GM12878 (cell line): ENCODE data around the gene MT1HL1. TPM values are rescaled to one million over a fixed set of nuclear protein-coding genes. Genes with fewer than 3 reads are reported as not detected.

Experiments used
- ATAC-seq: fragments of 200-7000 bp; cut with Tn5 transposase; 3 replicates; pipeline ENCODE4 v1.9.1; 2020; ENCODE audit warnings: mild to moderate bottlenecking, moderate library complexity
- BruUV-seq: library from RNA; stranded (reverse); fragments of 400-500 nt; replicated peaks from 2 replicates; lab custom pipeline; 2021; lab: Mats Ljungman, UMichigan
- CTCF ChIA-PET: fragments of 300-600 bp; sonication (Branson Sonifier 250); formaldehyde crosslinking; extraction: SDS; loops from one replicate; lab custom pipeline; 2021; ENCODE audit warnings: inconsistent platforms; lab: Yijun Ruan, JAX
- POLR2A ChIA-PET: fragments of 350-600 bp; formaldehyde crosslinking; extraction: SDS; loops from one replicate; lab custom pipeline; 2021; ENCODE audit warnings: inconsistent platforms; lab: Charles Lee
- RAD21 ChIA-PET: fragments of 300-600 bp; sonication (Branson Sonifier 250); formaldehyde crosslinking; loops from one replicate; lab custom pipeline; 2023; ENCODE audit warnings: antibody characterized with exemption; ENCODE audit not compliant: unreplicated experiment; lab: Charles Lee
- SMC1A ChIA-PET: fragments of 300-600 bp; sonication (Branson Sonifier 250); formaldehyde crosslinking; loops from one replicate; lab custom pipeline; 2023; ENCODE audit not compliant: unreplicated experiment, uncharacterized antibody; lab: Charles Lee
- DNase-seq: peaks from one replicate; pipeline ENCODE4 v3.0.0-alpha.2; 2011; ENCODE audit warnings: low read depth, low spot score
- FAIRE-seq: peaks from 3 replicates; lab custom pipeline; 2011; peaks lifted over from hg19 to GRCh38; lab: Jason Lieb, UNC
- H2AFZ ChIP-seq: 2 replicates; pipeline ENCODE4 v1.6.0; 2011; ENCODE audit warnings: low read depth, low read length, control low read depth; ENCODE audit not compliant: control insufficient read depth
- H3K27ac ChIP-seq: 2 replicates; pipeline ENCODE4 v1.5.1; 2011; ENCODE audit warnings: control low read depth; ENCODE audit not compliant: control insufficient read depth, insufficient read depth
- H3K27me3 ChIP-seq, 2 experiments: replicated peaks in 1 of 2; 2 replicates each; pipeline versions ENCODE4 v1.6.0 to v1.6.1; 2011; ENCODE audit warnings: low read length in 1 of 2; ENCODE audit not compliant: control insufficient read depth in 2 of 2, insufficient read depth in 2 of 2
- H3K36me3 ChIP-seq, 2 experiments: 2 replicates each; pipeline ENCODE4 v1.5.1; 2011; ENCODE audit warnings: low read length in 1 of 2; ENCODE audit not compliant: control insufficient read depth in 2 of 2, insufficient read depth in 2 of 2
- H3K4me1 ChIP-seq: 2 replicates; pipeline ENCODE4 v1.6.1; 2011; ENCODE audit warnings: mild to moderate bottlenecking, low read length, moderate library complexity, mixed read lengths; ENCODE audit not compliant: control insufficient read depth, insufficient read depth
- H3K4me2 ChIP-seq: 2 replicates; pipeline ENCODE4 v1.6.0; 2011; ENCODE audit warnings: control low read depth; ENCODE audit not compliant: control insufficient read depth, insufficient read depth
- H3K4me3 ChIP-seq: fragments of 200-600 bp; sonication (generic); 2 replicates; pipeline ENCODE4 v1.5.1; 2016
- H3K79me2 ChIP-seq: 2 replicates; pipeline ENCODE4 v1.6.0; 2011; ENCODE audit warnings: low read length; ENCODE audit not compliant: control insufficient read depth, insufficient read depth
- H3K9ac ChIP-seq: 2 replicates; pipeline ENCODE4 v1.8.0; 2011; ENCODE audit warnings: low read length, control low read depth, mixed read lengths; ENCODE audit not compliant: control insufficient read depth, insufficient read depth
- H3K9me3 ChIP-seq: replicated peaks from 3 replicates; pipeline ENCODE4 v1.5.1; 2011; ENCODE audit warnings: mild to moderate bottlenecking, low read length; ENCODE audit not compliant: control insufficient read depth, insufficient read depth
- H4K20me1 ChIP-seq: 2 replicates; pipeline ENCODE4 v1.6.0; 2011; ENCODE audit not compliant: control insufficient read depth, insufficient read depth
- BMI1 ChIP-seq: fragments of 450-650 bp; IDR thresholded peaks from 2 replicates; pipeline ENCODE4 v1.6.1; 2016; ENCODE audit warnings: mild to moderate bottlenecking, moderate library complexity, borderline replicate concordance
- CHD2 ChIP-seq: IDR thresholded peaks from 2 replicates; pipeline ENCODE4 v1.6.1; 2011; ENCODE audit warnings: low read depth, low read length, improper control_type of control experiment, borderline replicate concordance
- GATAD2B ChIP-seq: fragments of 450-650 bp; conservative IDR thresholded peaks from 2 replicates; pipeline ENCODE4 v1.6.1; 2017; ENCODE audit warnings: low read depth, mild to moderate bottlenecking, moderate library complexity
- HCFC1 ChIP-seq: fragments of 150-350 bp; IDR thresholded peaks from 2 replicates; pipeline ENCODE4 v1.6.1; 2014; ENCODE audit warnings: low read length
- HDAC2 ChIP-seq: fragments of 200-600 bp; sonication (generic); IDR thresholded peaks from 2 replicates; pipeline ENCODE4 v1.6.1; 2017
- IKZF1 ChIP-seq: fragments of 450-650 bp; conservative IDR thresholded peaks from 2 replicates; pipeline ENCODE4 v1.6.1; 2017; ENCODE audit warnings: antibody characterized with exemption, mild to moderate bottlenecking
- MTA2 ChIP-seq: fragments of 450-650 bp; IDR thresholded peaks from 2 replicates; pipeline ENCODE4 v1.6.1; 2016; ENCODE audit warnings: low read depth, mild to moderate bottlenecking, moderate library complexity
- NFYB ChIP-seq: IDR thresholded peaks from 2 replicates; pipeline ENCODE4 v1.6.1; 2011; ENCODE audit warnings: low read depth, mild to moderate bottlenecking, low read length, improper control_type of control experiment, moderate library complexity; ENCODE audit not compliant: insufficient read depth
- NR2C2 ChIP-seq: IDR thresholded peaks from 2 replicates; pipeline ENCODE4 v1.6.1; 2011; ENCODE audit warnings: borderline replicate concordance, low read depth; ENCODE audit not compliant: control insufficient read depth, insufficient read length
- POU2F2 ChIP-seq: IDR thresholded peaks from 3 replicates; pipeline ENCODE4 v1.6.1; 2011; ENCODE audit warnings: low read depth, mild to moderate bottlenecking, low read length, borderline replicate concordance
- PRDM15 ChIP-seq: fragments of 450-650 bp; formaldehyde crosslinking; IDR thresholded peaks from 2 replicates; pipeline ENCODE4 v1.4.0; 2020; ENCODE audit warnings: mild to moderate bottlenecking, moderate library complexity
- RFX5 ChIP-seq: IDR thresholded peaks from 2 replicates; pipeline ENCODE4 v1.6.1; 2011; ENCODE audit warnings: low read depth, low read length, improper control_type of control experiment
- SMARCA5 ChIP-seq: fragments of 450-650 bp; IDR thresholded peaks from 2 replicates; pipeline ENCODE4 v1.6.1; 2017; ENCODE audit warnings: mild to moderate bottlenecking
- TARDBP ChIP-seq: IDR thresholded peaks from 2 replicates; pipeline ENCODE4 v1.6.1; 2016; ENCODE audit warnings: borderline replicate concordance
- TCF7 ChIP-seq: IDR thresholded peaks from 2 replicates; pipeline ENCODE4 v1.6.1; 2014; ENCODE audit warnings: antibody characterized with exemption, borderline replicate concordance
- USF1 ChIP-seq: IDR thresholded peaks from 2 replicates; pipeline ENCODE4 v1.6.1; 2011; ENCODE audit warnings: borderline replicate concordance, low read depth, mild to moderate bottlenecking, moderate library complexity, mixed read lengths, low read length; ENCODE audit not compliant: insufficient read depth; ENCODE audit errors: extremely low read length
- ZBED1 ChIP-seq: IDR thresholded peaks from 2 replicates; pipeline ENCODE4 v1.6.1; 2016; ENCODE audit warnings: borderline replicate concordance
- WGBS: methylation state at CpG from one replicate; pipeline ENCODE4 v1.1.6; 2016; ENCODE audit warnings: low lambda C conversion rate; ENCODE audit not compliant: insufficient replicate concordance, insufficient coverage; ENCODE audit errors: missing lambda C conversion rate; 5-methylcytosine and 5-hydroxymethylcytosine counted together
- in situ Hi-C: fragments of 300-500 bp; cut with MboI; formaldehyde crosslinking; loops from 9 replicates; pipeline ENCODE4 v1.14.3; 2018; ENCODE audit warnings: mixed read lengths
- intact Hi-C: fragments of 100-400 bp; cut with micrococcal nuclease; formaldehyde crosslinking; loops from one replicate; pipeline ENCODE4 v1.14.2; 2022; ENCODE audit not compliant: unreplicated experiment
- polyA plus RNA-seq, 11 experiments: library from polyadenylated mRNA; depleted of rRNA in 4 of 11; unstranded in 6 of 11; stranded (reverse) in 5 of 11; fragments of >200 nt; fragmentation: Nextera tagmentation in 4 of 11; fragmentation: Illumina TruSeq in 1 of 11; extraction: Ambion mirVana in 4 of 11; extraction: Trizol in 1 of 11; gene quantifications; 1 replicate in 1 of 11; 2 replicates in 10 of 11; pipeline versions ENCODE4 v1.2.1 to v1.2.3, GENCODE V29; 2011 to 2016; ENCODE audit warnings: inconsistent platforms in 2 of 11, missing spikeins in 2 of 11, low read depth in 1 of 11
- total RNA-seq, 4 experiments: library from RNA; depleted of rRNA in 3 of 4; stranded (reverse); fragments of >200 nt in 3 of 4; fragmentation: Illumina TruSeq in 1 of 4; extraction: Trizol in 1 of 4; gene quantifications; 2 replicates each; pipeline versions ENCODE4 v1.2.1 to v1.2.3, GENCODE V29; 2013 to 2021
- TF ChIP-seq, protein P1 (sequence below): fragments of 450-650 bp; IDR thresholded peaks from 2 replicates; pipeline ENCODE4 v1.6.1; 2017; ENCODE audit warnings: mild to moderate bottlenecking, moderate library complexity

MT1HL1 gene
- total and polyA plus RNA-seq, 10 of the 15 experiments (the other 5 are each of a cell fraction or from before 2014, with no cell fraction given) = not detected

DNA sequence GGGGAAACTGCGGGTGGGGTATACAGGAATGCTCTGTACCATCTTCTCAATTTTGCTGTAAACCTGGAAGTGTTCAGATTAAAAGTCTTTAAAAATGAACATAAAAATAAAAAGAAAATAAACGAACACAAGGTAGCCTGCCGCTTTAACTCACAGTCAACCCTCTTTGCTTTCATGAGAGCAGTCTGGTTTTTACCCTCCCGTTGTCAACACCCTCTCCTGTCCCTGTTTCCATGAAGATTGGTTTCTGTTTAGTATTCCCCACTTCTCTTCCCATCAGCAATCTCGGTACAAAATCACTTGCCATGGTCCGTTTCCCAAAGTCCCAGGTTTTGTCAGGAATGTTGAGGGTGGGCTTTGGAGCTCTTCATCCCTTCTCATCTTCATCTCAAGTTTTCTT lies 28.8 kb downstream of the MT1HL1 start:
- H3K9ac ChIP-seq = no peak overlapping the region
- RAD21 ChIA-PET = no interaction called here
- H2AFZ ChIP-seq = no peak overlapping the region
- in situ Hi-C loops = no loop called here
- no peaks in the 10 kb centered on the region for H3K36me3 ChIP-seq
- no peaks in the 10 kb centered on the region for H3K79me2 ChIP-seq
- H3K27ac ChIP-seq = no peak overlapping the region
- no peaks in the 10 kb centered on the region for H4K20me1 ChIP-seq
- POLR2A ChIA-PET = no interaction called here
- no peak overlapping the region for H3K4me2 ChIP-seq
- no peak overlapping the region for H3K4me3 ChIP-seq
- CTCF ChIA-PET = no interaction called here
- no peak for TF ChIP-seq TARDBP
- no peak for TF ChIP-seq NFYB
- no peak for TF ChIP-seq HDAC2
- no peak for TF ChIP-seq ZBED1
- TF ChIP-seq MTA2 = no peak
- no peak for TF ChIP-seq HCFC1
- no peak for TF ChIP-seq RFX5
- TF ChIP-seq BMI1 = no peak
- no peak for TF ChIP-seq GATAD2B
- no peak for TF ChIP-seq POU2F2
- no peak for TF ChIP-seq SMARCA5
- TF ChIP-seq USF1 = no peak
- TF ChIP-seq CHD2 = no peak
- TF ChIP-seq, protein P1, sequence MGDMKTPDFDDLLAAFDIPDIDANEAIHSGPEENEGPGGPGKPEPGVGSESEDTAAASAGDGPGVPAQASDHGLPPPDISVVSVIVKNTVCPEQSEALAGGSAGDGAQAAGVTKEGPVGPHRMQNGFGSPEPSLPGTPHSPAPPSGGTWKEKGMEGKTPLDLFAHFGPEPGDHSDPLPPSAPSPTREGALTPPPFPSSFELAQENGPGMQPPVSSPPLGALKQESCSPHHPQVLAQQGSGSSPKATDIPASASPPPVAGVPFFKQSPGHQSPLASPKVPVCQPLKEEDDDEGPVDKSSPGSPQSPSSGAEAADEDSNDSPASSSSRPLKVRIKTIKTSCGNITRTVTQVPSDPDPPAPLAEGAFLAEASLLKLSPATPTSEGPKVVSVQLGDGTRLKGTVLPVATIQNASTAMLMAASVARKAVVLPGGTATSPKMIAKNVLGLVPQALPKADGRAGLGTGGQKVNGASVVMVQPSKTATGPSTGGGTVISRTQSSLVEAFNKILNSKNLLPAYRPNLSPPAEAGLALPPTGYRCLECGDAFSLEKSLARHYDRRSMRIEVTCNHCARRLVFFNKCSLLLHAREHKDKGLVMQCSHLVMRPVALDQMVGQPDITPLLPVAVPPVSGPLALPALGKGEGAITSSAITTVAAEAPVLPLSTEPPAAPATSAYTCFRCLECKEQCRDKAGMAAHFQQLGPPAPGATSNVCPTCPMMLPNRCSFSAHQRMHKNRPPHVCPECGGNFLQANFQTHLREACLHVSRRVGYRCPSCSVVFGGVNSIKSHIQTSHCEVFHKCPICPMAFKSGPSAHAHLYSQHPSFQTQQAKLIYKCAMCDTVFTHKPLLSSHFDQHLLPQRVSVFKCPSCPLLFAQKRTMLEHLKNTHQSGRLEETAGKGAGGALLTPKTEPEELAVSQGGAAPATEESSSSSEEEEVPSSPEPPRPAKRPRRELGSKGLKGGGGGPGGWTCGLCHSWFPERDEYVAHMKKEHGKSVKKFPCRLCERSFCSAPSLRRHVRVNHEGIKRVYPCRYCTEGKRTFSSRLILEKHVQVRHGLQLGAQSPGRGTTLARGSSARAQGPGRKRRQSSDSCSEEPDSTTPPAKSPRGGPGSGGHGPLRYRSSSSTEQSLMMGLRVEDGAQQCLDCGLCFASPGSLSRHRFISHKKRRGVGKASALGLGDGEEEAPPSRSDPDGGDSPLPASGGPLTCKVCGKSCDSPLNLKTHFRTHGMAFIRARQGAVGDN = no peak
- TF ChIP-seq PRDM15 = no peak
- no peak for TF ChIP-seq TCF7
- no peak for TF ChIP-seq NR2C2
- TF ChIP-seq IKZF1 = no peak
- H3K27me3 ChIP-seq = no peaks in the 10 kb centered on the region
- FAIRE-seq = no peak
- 40% methylated on average over 6 of the region's 6 CpGs for WGBS
- no peaks in the 10 kb centered on the region for H3K9me3 ChIP-seq
- DNase-seq = no peak
- intact Hi-C loops = no loop called here
- SMC1A ChIA-PET = no interaction called here
- ATAC-seq = no peak
- no TSS peak for BruUV-seq
- H3K4me1 ChIP-seq = no peaks in the 10 kb centered on the region
